ENCODE results near the gene NAIF1. TPM values are rescaled to one million over a fixed set of nuclear protein-coding genes. Genes with fewer than 3 reads are reported as not detected.
"Not testable (repeated sequence)": the region's sequence is repeated elsewhere in the genome, so short reads cannot be mapped to it uniquely, and the experiment has no call there.

NAIF1 gene
- total RNA-seq, 1 experiment from 2014 or later, result 9.9 TPM

- DNase-seq (ENCODE audit: extremely low read depth, low read depth), result no peak
These were observed 4.0 kb downstream of the NAIF1 start for GRCh38 chr9:128062846-128063831.

- no peak for DNase-seq (ENCODE audit: extremely low read depth, low read depth)
These were observed 4.8 kb downstream of the NAIF1 start for GRCh38 chr9:128062279-128062678.

- no peak for DNase-seq (ENCODE audit: extremely low read depth, low read depth)
These were observed 5.7 kb downstream of the NAIF1 start for GRCh38 chr9:128061275-128061960.

GRCh38 chr9:128059365-128059983 lies 7.6 kb downstream of the NAIF1 start:
- DNase-seq (ENCODE audit: extremely low read depth, low read depth), result no peak

GRCh38 chr9:128057724-128058409 lies 9.3 kb downstream of the NAIF1 start:
- DNase-seq (ENCODE audit: extremely low read depth, low read depth), result no peak

GRCh38 chr9:128056887-128057723 lies 10.0 kb downstream of the NAIF1 start:
- DNase-seq (ENCODE audit: extremely low read depth, low read depth), result no peak

GRCh38 chr9:128056086-128056485 lies 11.0 kb downstream of the NAIF1 start:
- DNase-seq (ENCODE audit: extremely low read depth, low read depth), result no peak

- DNase-seq (ENCODE audit: extremely low read depth, low read depth), result no peak
These were observed 11.6 kb downstream of the NAIF1 start for GRCh38 chr9:128055344-128056040.

GRCh38 chr9:128054087-128054486 lies 13.0 kb downstream of the NAIF1 start:
- no peak for DNase-seq (ENCODE audit: extremely low read depth, low read depth)

GRCh38 chr9:128053560-128053959 lies 13.6 kb downstream of the NAIF1 start:
- no peak for DNase-seq (ENCODE audit: extremely low read depth, low read depth)

- no peak for DNase-seq (ENCODE audit: extremely low read depth, low read depth)
These were observed 15.0 kb downstream of the NAIF1 start for GRCh38 chr9:128051932-128052709.

GRCh38 chr9:128049843-128050242 lies 17.3 kb downstream of the NAIF1 start:
- no peak for DNase-seq (ENCODE audit: extremely low read depth, low read depth)

GRCh38 chr9:128048663-128049062 lies 18.5 kb downstream of the NAIF1 start:
- DNase-seq (ENCODE audit: extremely low read depth, low read depth), result no peak

GRCh38 chr9:128047231-128047630 lies 19.9 kb downstream of the NAIF1 start:
- DNase-seq (ENCODE audit: extremely low read depth, low read depth), result no peak

GRCh38 chr9:128045831-128046230 lies 21.3 kb downstream of the NAIF1 start:
- no peak for DNase-seq (ENCODE audit: extremely low read depth, low read depth)

- DNase-seq (ENCODE audit: extremely low read depth, low read depth), result not testable (repeated sequence)
These were observed 21.7 kb downstream of the NAIF1 start for GRCh38 chr9:128045409-128045808.

GRCh38 chr9:128043467-128043868 lies 23.7 kb downstream of the NAIF1 start:
- DNase-seq (ENCODE audit: extremely low read depth, low read depth), result no peak

- no peak for DNase-seq (ENCODE audit: extremely low read depth, low read depth)
These were observed 25.1 kb downstream of the NAIF1 start for GRCh38 chr9:128042043-128042442.
